Keratinocyte (primary cell): ENCODE results near the gene FJX1.

Experiments
- EZH2 ChIP-seq: IDR thresholded peaks from one replicate; pipeline ENCODE4 v1.6.1; 2012; ENCODE audit warnings: inconsistent platforms, mild to moderate bottlenecking, low read length, moderate library complexity
- TF ChIP-seq, protein P1 (sequence below), 3 experiments: IDR thresholded peaks in 1 of 3; conservative IDR thresholded peaks in 1 of 3; optimal IDR thresholded peaks in 1 of 3; 2 replicates in 2 of 3; 3 replicates in 1 of 3; pipeline versions ENCODE3 to v1.5.1; 2011; ENCODE audit warnings: low read length in 3 of 3, mild to moderate bottlenecking in 3 of 3, moderate library complexity in 2 of 3, control low read depth in 1 of 3, inconsistent platforms in 1 of 3; ENCODE audit not compliant: insufficient read depth in 2 of 3; ENCODE audit errors: extremely low read depth in 1 of 3

DNA sequence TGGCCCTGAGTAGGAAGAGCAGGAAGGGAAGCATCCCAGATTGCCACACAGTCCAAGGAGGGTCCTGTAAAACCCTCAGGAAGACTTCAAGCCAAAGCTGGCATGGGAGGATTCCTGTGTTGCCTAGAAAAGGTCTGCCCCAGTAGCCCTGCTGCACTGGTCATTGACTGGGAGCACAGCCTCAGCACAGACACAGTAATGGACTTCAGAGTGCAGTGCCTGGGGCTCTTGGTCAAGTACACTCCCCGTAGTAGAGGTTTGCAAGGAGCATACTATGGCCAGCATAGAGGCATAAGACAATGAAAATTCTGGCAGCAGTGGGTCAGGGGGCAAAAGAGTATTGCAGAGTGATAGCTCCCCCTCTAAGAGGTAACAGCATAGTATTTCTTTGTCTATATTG lies 36.2 kb upstream of the FJX1 start:
- no peak for TF ChIP-seq EZH2
- TF ChIP-seq, protein P1, sequence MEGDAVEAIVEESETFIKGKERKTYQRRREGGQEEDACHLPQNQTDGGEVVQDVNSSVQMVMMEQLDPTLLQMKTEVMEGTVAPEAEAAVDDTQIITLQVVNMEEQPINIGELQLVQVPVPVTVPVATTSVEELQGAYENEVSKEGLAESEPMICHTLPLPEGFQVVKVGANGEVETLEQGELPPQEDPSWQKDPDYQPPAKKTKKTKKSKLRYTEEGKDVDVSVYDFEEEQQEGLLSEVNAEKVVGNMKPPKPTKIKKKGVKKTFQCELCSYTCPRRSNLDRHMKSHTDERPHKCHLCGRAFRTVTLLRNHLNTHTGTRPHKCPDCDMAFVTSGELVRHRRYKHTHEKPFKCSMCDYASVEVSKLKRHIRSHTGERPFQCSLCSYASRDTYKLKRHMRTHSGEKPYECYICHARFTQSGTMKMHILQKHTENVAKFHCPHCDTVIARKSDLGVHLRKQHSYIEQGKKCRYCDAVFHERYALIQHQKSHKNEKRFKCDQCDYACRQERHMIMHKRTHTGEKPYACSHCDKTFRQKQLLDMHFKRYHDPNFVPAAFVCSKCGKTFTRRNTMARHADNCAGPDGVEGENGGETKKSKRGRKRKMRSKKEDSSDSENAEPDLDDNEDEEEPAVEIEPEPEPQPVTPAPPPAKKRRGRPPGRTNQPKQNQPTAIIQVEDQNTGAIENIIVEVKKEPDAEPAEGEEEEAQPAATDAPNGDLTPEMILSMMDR (optimal IDR thresholded peaks at IDR 0.05 in 1 of 3, IDR thresholded peaks at IDR 0.05 in 1 of 3, conservative IDR thresholded peaks at IDR 0.05 in 1 of 3; ENCODE audit: extremely low read depth in 1 of 3, insufficient read depth in 2 of 3, low read length in 3 of 3), result no peak
